ENCODE data around the gene PTTG1IP. TPM values are rescaled to one million over a fixed set of nuclear protein-coding genes. Genes with fewer than 3 reads are reported as not detected.

Gene PTTG1IP
- total and polyA plus RNA-seq, 2 experiments from 2014 or later: 676 to 814 TPM

DNA sequence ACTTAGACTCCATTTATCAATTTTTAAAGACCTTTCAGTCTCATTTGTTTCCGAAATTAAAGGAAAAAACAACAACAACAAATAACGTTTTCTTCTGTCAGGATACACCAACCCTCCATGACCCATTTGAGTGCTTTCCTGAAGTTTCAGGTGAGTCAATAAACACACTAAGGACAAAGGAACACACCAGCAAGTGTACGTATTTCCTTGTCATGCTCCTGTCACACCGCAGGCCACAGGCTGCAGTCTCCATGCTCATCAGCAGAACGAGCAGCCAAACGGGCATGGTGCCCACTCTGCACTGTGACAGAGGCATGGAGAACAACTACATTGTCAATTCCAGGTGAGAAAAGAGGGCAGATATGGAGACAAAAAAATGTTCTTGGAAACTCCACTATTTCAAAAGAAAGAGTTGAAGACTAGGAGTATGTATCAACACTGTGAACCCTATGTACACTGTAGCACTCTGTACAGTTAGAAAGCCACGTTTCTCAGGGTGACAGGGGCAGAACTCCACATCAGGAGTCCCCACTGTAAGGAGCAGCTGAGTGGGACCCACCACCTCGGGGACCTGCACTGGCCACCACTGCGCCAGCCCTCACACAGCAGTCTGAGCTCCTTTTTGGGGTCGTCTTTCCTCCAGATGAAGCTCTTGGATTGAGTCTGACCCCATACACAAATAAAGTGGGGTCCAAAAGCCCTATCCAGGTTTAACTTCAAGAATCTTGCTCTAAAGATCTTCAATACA, 2.6 kb downstream of the PTTG1IP start:
- no peak for DNase-seq
- peaks cover 58% of the 10 kb centered on the region for H3K4me1 ChIP-seq (ENCODE audit: insufficient read depth)

GRCh38 chr21:44869781-44870747, 3.4 kb downstream of the PTTG1IP start:
- Histone ChIP-seq H3K4me2 (ENCODE audit: unreplicated experiment) (peak overlapping the region; percentile 95), H2AFZ (no peak overlapping the region), H3K4me3 (peak overlapping the region; percentile 95), H3F3A (ENCODE audit: insufficient read depth) (peaks cover 61% of the 10 kb centered on the region), H3K9me3 (ENCODE audit: low read depth) (no peaks in the 10 kb centered on the region), H3K79me2 (ENCODE audit: insufficient read depth) (peaks cover 82% of the 10 kb centered on the region), H3K9me2 (ENCODE audit: insufficient read depth) (no peaks in the 10 kb centered on the region), H3K27me3 (replicated peaks; ENCODE audit: insufficient read depth) (no peaks in the 10 kb centered on the region), H3K4me1 (ENCODE audit: insufficient read depth) (peaks cover 67% of the 10 kb centered on the region), H4K20me1 (ENCODE audit: insufficient read depth) (peaks cover 4% of the 10 kb centered on the region; the same call in 1 of the 2 replicates), H3K9ac (peak overlapping the region; percentile 46), H3K27ac (peak overlapping the region; percentile 70), H3K36me3 (ENCODE audit: low read depth) (0 out of 2 replicates have a peak, but pooled peaks cover 7% of the 10 kb centered on the region)
- peak; percentile 96 for DNase-seq
- in situ Hi-C loops (cut with MboI): no loop called here
- TF ChIP-seq EZH2phosphoT487 (IDR thresholded peaks at IDR 0.05; ENCODE audit: insufficient read depth, low read depth) (no peak), EZH2 (IDR thresholded peaks at IDR 0.05; ENCODE audit: insufficient read depth, poor library complexity, severe bottlenecking) (no peak)
- 41 to 42% methylated on average over 19 of the region's 19 CpGs for WGBS, 2 experiments (ENCODE audit: low coverage in 1 of 2, low lambda C conversion rate in 2 of 2, missing lambda C conversion rate in 2 of 2)

More for the DNA sequence above, 2.6 kb downstream of the PTTG1IP start:
- H4K20me1 ChIP-seq (ENCODE audit: insufficient read depth): no peaks in the 10 kb centered on the region
- 0 out of 2 replicates have a peak, but pooled peaks cover 7% of the 10 kb centered on the region for H3K36me3 ChIP-seq (ENCODE audit: low read depth)
- H3K9me2 ChIP-seq (ENCODE audit: insufficient read depth): no peaks in the 10 kb centered on the region
- no peak overlapping the region for H2AFZ ChIP-seq
- H3K4me2 ChIP-seq (ENCODE audit: unreplicated experiment): peak overlapping the region; percentile 95
- H3K9me3 ChIP-seq (ENCODE audit: low read depth): no peaks in the 10 kb centered on the region
- WGBS, 2 experiments (ENCODE audit: low coverage in 1 of 2, low lambda C conversion rate in 2 of 2, missing lambda C conversion rate in 2 of 2): 70 to 77% methylated on average over 10 of the region's 10 CpGs
- no peak for TF ChIP-seq EZH2phosphoT487 (IDR thresholded peaks at IDR 0.05; ENCODE audit: insufficient read depth, low read depth)
- no peak for TF ChIP-seq EZH2 (IDR thresholded peaks at IDR 0.05; ENCODE audit: insufficient read depth, poor library complexity, severe bottlenecking)
- H3K27ac ChIP-seq: peak overlapping the region; percentile 70
- H3K27me3 ChIP-seq (replicated peaks; ENCODE audit: insufficient read depth): no peaks in the 10 kb centered on the region
- peak overlapping the region; percentile 81 for H3K9ac ChIP-seq
- H3F3A ChIP-seq (ENCODE audit: insufficient read depth): peaks cover 61% of the 10 kb centered on the region
- H3K4me3 ChIP-seq: peak overlapping the region; percentile 95
- in situ Hi-C loops (cut with MboI): no loop called here
- peaks cover 74% of the 10 kb centered on the region for H3K79me2 ChIP-seq (ENCODE audit: insufficient read depth)

DNA sequence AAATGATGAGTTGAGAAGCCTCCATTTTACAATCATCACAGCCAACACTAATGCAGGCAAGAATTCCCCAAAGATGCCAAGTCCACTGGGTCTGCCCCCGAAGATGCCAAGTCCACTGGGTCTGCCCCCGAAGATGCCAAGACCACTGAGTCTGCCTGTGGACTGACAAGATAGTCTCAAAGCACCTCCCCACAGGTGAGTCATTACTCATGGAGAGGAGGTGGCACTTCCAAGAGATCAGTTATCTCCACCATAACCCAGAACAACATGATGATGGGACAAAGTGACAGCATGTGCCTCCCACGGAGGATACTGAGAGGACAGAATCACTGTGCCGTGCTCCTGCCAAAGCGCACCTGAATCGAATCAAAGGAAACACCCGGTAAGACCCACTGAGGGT, 4.8 kb downstream of the PTTG1IP start:
- no peak overlapping the region for H3K9ac ChIP-seq
- in situ Hi-C loops (cut with MboI): no loop called here
- H3K9me3 ChIP-seq (ENCODE audit: low read depth): no peaks in the 10 kb centered on the region
- no peaks in the 10 kb centered on the region for H3K27me3 ChIP-seq (replicated peaks; ENCODE audit: insufficient read depth)
- no peaks in the 10 kb centered on the region for H3K9me2 ChIP-seq (ENCODE audit: insufficient read depth)
- peak overlapping the region; percentile 70 for H3K27ac ChIP-seq
- TF ChIP-seq EZH2phosphoT487 (IDR thresholded peaks at IDR 0.05; ENCODE audit: insufficient read depth, low read depth) (no peak), EZH2 (IDR thresholded peaks at IDR 0.05; ENCODE audit: insufficient read depth, poor library complexity, severe bottlenecking) (no peak)
- peaks cover 63% of the 10 kb centered on the region for H3K4me1 ChIP-seq (ENCODE audit: insufficient read depth)
- peak overlapping the region; percentile 95 for H3K4me2 ChIP-seq (ENCODE audit: unreplicated experiment)
- peaks cover 5% of the 10 kb centered on the region; the same call in 1 of the 2 replicates for H4K20me1 ChIP-seq (ENCODE audit: insufficient read depth)
- no peak overlapping the region for H3K4me3 ChIP-seq
- H3K79me2 ChIP-seq (ENCODE audit: insufficient read depth): peaks cover 96% of the 10 kb centered on the region
- H3K36me3 ChIP-seq (ENCODE audit: low read depth): peaks cover 11% of the 10 kb centered on the region; the same call in 1 of the 2 replicates
- WGBS, 2 experiments (ENCODE audit: low coverage in 1 of 2, low lambda C conversion rate in 2 of 2, missing lambda C conversion rate in 2 of 2): 95 to 97% methylated on average over 7 of the region's 7 CpGs
- DNase-seq: no peak
- H3F3A ChIP-seq (ENCODE audit: insufficient read depth): peaks cover 61% of the 10 kb centered on the region
- H2AFZ ChIP-seq: no peak overlapping the region
